GM18951 (cell line): ENCODE data around the gene MCF2L.
"Not testable (repeated sequence)": the region's sequence is repeated elsewhere in the genome, so short reads cannot be mapped to it uniquely, and the experiment has no call there.

ENCODE experiments used
- POLR2A ChIP-seq: IDR thresholded peaks from 4 replicates; pipeline ENCODE4 v1.6.1; 2011; ENCODE audit warnings: mild to moderate bottlenecking; ENCODE audit not compliant: insufficient read length, insufficient read depth; ENCODE audit errors: extremely low read depth
- in situ Hi-C: fragments of 300-500 bp; cut with MboI; formaldehyde crosslinking; loops from one replicate; pipeline ENCODE4 v1.12.0; 2022; ENCODE audit warnings: low sequenced_read_pairs, mixed read lengths, inconsistent platforms; ENCODE audit not compliant: unreplicated experiment

MCF2L gene

DNA sequence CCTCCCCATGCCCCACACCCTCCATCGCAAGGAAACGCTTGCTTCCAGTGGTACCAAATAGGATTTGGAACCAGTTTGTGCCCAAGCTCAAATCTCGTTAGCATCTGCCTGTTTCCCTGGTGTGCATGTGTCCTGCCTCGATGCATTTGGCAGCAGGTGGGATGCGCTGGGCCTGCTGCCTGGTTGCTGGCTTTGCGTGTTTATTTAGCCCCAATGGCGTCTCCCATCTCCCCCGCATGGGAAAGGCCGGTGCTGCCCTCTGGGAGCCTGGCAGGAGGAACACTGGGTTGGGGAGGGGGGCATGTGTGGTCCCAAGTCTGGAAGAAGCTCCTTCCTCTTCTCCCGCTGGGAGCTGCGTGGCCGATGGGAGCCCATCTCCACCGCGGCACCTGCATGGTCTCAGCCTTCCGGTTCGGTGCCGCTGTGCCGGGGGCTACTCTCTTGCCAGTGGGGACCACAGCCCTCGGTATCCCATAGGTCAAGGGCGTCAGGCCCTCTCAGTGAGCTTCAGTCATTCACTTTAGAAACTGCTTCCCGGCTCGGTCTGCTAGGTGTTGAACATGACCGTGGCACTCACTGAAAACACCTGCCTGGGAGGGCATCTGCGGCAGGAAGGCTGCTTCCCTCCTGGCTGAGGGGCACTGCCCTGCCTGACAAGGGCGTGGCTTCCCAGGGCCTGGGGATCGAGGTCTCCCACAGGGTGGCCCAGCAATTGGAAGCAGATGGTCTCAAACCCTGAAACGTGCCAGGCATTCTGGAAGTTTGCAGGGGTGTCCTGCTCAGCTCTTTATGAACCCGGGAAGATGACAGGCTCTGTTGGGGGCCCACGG, 124.8 kb downstream of the MCF2L start:
- in situ Hi-C loops = no loop called here
- no peak for TF ChIP-seq POLR2A

DNA sequence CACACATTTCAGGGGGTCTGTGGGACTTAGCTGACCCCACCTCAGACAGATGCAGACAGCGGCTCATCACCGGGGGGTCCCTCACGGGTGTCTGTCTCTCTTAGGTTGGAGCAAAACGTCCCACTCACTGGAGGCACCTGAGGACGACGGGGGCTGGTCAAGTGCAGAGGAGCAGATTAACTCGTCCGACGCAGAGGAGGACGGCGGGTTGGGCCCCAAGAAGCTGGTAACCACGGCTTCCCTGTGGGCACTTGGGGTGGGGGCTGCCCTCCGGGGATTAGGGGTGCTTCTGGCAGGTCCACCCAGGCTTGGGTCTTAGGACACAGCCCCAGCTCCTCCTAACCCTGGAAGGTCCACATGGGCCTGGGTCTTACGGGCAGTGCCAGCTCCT, 125.4 kb downstream of the MCF2L start:
- TF ChIP-seq POLR2A = no peak

DNA sequence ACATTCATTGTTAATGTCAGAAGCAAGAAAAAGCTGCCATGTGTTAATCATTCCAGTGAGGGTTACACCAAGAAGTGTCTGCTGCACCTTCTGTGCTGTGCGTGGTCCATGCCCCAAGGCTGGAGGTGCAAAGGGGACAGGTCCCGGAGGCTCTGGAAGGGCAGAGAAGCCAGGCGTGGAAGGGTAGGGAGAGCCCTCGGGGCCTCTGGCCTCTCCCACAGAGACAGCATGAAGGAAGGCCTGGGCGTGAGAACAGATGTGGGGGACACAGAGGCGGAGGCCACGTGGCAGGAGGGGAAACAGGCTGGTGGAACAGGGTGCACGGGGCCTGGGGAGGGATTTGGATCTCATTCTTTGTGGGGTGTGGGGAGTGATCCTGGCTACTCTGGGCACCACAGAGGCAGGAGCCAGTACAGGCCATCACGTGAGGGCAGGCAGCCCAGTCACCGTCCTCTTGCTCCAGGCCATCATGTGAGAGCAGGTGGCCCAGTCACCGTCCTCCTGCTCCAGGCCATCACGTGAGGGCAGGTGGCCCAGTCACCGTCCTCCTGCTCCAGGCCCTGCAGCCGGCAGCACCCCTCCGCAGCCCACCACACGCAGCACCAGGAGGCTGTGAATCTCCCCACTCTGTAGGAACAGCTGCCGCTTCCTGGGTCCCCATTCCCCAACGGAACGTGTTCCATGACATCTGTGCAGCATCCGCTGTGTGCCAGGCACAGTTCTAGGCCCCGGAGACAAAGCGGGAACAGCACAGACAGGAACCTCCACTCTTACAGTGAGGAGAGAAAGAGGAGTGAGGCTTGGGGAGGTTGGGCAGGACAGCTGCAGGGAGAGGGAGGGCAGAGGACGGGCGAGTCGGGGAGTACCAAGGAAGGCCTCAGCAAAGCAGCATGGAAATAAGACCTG, 126.4 kb downstream of the MCF2L start:
- TF ChIP-seq POLR2A = no peak
- in situ Hi-C loops = no loop called here

More for the DNA sequence above, 125.4 kb downstream of the MCF2L start:
- in situ Hi-C loops = no loop called here

DNA sequence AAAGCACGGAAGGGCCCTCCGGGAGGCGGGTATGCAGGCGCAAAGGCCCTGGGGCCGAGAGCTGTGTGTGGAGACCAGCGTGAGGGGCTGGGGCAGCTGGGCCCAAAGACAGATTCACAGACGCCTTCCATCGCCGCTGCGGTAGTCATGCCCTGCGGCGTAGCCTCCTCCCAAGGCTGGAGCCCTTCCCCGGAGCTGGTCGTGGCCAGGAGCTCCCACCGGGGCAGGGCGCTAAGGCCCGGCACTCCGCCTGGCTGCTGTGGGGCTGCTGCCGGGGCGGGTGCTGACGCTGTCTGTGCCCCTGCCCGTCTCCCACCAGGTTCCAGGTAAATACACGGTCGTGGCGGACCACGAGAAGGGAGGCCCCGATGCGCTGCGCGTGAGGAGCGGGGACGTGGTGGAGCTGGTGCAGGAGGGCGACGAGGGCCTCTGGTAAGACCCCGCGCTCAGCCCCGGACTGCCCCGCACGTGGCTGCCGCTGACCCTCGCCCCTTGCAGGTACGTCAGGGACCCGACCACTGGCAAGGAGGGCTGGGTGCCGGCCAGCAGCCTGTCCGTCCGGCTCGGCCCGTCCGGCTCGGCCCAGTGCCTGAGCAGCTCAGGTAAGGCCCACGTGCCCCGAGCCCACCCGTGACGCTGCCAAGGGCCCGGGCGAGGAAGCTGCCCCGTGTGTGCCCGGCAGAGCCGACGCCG, 127.2 kb downstream of the MCF2L start:
- TF ChIP-seq POLR2A = no peak
- in situ Hi-C loops = no loop called here

DNA sequence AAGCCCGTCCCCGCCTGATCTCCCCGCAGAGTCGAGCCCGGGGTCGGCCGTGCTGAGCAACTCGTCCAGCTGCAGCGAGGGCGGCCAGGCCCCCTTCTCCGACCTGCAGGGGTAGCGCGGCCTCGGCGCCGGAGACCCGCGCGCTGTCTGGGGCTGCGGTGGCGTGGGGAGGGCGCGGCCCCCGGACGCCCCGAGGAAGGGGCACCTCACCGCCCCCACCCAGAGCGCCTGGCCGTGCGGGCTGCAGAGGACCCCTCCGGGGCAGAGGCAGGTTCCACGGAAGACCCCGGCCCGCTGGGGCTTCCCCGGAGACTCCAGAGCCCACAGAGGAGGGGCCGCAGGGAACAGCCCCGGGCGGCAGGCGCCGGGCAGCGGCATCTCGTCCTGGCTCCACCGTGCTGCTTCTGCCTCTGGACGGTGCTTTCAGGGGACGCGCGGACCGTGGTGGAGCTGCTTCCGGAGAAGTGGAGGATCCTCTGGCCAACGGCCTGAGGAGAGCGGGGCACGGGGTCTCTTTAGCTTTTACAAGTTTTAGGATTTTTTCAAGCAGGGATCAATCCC, 127.8 kb downstream of the MCF2L start:
- TF ChIP-seq POLR2A = no peak
- in situ Hi-C loops = no loop called here

DNA sequence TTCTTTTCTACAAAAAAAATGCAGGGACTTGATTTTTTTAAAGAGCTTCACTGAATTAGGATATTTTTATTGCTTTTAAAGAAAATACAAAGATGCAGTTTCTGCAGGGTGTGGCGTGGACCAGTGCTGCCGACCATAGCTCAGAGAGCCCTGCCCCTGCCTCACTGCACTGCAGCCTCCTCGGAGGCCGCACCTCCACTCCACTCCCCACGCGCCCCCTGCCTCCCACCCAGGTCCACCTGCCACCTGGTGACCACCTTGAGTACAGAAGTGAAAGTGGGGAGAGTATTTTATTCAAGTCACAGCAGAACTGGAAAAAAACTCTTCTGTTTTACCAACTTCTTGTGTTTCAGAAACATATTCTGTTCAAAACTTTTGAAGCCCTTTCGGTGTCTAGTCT, 128.6 kb downstream of the MCF2L start:
- in situ Hi-C loops = no loop called here
- no peak for TF ChIP-seq POLR2A

DNA sequence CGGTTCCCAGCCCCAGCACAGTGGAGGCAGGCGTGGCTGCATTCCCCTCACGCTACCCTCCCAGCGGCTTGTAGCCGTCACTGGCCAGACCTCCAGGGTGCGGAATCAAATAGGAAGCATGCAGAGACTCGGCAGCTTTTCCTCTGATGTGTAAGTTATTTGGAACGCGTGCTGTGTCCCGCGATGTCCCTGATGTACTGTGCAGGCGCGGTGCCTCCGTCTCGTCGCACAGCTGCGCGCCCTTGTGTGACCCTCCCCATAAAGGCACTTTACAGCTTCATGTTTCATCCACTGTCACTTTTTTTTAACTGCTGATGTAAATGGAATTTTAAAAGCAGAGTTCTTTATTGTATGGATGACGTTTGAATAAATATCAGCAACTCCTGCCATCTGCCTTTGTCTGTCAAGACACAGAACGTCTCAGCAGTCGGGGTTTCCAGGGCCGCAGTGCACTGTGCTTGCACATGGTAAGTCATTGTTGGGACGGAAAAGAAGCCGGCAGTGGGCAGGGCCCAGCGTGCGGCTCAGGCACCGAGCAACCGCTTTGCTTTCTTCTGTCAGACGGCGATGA, 129.2 kb downstream of the MCF2L start:
- no peak for TF ChIP-seq POLR2A
- in situ Hi-C loops = no loop called here

DNA sequence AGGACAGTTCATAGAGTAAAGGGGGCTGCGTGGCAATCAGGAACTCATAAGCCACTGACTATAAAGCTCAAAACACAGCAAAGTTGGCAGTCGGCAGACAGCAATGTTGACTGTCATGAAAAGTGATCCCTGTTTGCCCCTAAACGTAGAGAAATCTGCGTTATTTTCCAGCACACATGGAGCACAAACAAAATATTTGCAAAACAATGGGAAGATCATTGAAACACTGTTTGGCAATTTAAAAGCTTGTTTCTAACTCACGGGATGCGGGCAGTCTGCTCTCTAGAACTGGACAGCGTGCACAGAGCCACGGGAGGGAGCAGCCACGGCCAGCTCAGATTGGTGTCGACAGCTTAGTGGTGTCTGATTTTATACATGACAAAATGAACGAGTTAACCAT, 130.1 kb downstream of the MCF2L start:
- in situ Hi-C loops = no loop called here
- no peak for TF ChIP-seq POLR2A

DNA sequence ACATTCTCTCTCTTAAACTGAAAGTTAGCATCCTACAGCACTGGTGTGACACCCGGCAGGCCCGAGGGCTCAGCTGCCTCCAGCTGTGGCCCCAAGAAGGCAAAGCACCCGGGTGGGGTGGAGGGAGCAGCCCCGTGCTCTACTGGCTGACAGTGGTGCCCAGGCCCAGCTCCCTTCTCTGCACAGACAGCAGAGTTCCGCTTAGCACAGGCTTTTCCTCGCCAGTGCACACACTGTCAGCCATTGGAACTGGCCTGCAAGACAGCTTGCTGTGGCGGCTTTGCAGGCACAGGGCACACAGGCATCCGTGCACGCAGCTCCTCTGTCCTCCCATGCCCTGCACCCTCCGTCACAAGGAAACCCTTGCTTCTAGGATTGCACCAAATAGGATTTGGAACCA, 133.3 kb downstream of the MCF2L start:
- in situ Hi-C loops = not testable (repeated sequence)

DNA sequence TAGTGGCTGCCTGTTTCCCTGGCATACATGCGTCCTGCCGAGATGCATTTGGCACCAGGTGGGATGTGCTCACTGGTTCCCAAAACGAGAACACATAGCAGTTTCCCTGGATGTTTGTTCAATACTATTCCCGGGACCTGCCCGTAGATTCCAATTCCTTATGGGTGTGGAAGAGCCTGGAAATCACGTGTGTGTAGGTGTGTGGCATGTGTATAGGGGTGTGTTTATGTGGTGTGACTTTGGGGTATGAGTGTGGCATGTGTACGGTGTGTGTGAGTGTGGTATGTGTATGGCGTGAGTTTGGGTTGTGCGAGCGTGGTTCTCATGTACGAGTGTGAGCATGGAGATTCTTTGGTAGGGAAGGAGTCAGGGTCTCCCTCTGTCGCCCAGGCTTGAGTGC, 133.7 kb downstream of the MCF2L start:
- in situ Hi-C loops = no loop called here
- TF ChIP-seq POLR2A = no peak

DNA sequence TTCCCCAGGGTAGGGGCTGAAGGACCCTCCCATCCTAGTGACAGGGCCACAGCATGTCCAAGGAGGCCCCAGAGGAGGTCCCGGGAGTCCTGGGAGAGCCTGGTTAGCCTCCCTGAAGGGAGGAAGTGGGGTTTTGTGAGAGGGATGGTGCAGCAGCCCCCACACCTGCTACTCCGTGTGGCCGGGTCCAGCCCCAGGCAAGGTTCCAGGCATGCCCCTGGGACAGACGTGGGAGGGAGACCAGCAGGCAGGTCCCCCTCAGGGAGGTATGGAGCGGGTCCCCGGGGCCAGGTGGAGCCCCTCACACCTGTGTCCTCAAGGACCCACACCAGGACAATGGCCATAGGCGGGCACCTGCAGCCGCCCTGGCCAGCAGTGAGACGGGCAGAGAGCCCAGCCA, 134.6 kb downstream of the MCF2L start:
- in situ Hi-C loops = no loop called here
- TF ChIP-seq POLR2A = no peak

DNA sequence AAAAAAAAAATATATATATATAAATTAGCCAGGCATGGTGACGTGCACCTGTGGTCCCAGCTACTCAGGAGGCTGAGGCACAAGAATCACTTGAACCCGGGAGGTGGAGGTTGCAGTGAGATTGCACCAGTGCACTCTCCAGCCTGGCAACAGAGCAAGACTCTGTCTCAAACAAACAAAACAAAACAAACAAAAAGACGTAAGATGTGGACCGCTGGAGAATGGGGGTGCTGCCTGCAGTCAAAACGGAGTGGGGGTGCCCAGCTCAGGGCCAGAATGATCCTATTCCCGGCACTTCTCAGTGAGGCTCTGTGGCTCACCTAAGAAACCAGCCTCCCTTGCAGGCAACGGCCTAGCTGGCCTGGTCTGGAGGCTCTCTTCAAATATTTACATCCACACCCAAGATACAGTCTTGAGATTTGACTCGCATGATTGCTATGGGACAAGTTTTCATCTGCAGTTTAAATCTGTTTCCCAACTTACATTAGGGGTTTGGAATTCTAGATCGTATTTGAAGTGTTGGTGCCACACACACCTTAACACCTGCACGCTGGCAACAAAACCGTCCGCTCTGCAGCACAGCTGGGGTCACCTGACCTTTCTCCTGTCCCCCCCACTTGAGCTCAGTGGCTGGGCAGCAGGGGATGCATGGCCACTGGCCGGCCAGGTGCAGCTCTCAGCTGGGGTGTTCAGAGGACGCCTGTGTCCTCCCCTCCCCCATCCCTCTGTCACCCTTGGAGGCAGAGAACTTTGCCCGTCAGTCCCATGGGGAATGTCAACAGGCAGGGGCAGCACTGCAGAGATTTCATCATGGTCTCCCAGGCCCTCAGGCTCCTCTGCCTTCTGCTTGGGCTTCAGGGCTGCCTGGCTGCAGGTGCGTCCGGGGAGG, 136.3 kb downstream of the MCF2L start, which contains the start of gene F7:
TSS of gene F7 (plus strand) at position 760 of the 889 bp plus-strand sequence. CDS start at position 811, 51 bp downstream.
- in situ Hi-C loops = no loop called here
- no peak for TF ChIP-seq POLR2A
